ENCODE measurements around the gene LRIG2. TPM values are rescaled to one million over a fixed set of nuclear protein-coding genes. Genes with fewer than 3 reads are reported as not detected.

LRIG2 gene
- total and polyA plus RNA-seq, 9 of the 15 experiments (the other 6 are each of a cell fraction or from before 2014, with no cell fraction given) = 1.8 to 28.1 (median 11.5) TPM

DNA sequence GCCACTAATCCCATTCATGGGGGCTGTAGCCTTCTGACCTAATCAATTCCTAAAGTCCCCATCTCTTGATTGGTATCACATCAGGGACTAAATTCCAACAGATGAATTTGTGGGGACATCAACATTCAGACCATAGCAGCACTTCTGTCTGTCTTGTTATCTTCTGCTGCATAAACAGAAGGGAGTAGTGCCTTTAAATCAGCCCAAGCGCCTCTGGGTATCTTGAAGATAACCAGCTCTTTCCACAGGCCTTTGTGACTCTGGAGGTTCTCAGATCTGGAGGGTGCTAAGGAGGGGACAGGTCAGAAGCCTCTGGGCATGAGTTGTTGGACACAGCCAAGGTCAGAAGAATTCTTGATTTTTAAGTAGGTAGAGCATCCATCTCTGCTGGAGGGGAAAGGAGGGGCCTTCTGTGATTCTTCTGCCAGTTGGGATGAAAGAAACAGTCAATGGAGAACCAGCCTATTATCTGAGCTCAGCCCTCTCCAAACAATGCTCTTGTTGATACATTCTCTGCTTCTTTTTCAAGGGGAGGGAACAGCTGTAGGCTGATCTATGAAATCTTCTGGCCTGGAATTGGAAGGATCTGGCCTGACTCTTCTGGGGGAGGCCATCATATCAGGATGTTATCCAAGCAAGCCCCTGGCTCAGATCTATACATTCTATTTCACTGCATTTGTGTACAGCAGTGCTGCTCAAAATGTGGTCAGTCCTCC lies 31.3 kb upstream of the LRIG2 start (continued):
- TF ChIP-seq, protein P1, sequence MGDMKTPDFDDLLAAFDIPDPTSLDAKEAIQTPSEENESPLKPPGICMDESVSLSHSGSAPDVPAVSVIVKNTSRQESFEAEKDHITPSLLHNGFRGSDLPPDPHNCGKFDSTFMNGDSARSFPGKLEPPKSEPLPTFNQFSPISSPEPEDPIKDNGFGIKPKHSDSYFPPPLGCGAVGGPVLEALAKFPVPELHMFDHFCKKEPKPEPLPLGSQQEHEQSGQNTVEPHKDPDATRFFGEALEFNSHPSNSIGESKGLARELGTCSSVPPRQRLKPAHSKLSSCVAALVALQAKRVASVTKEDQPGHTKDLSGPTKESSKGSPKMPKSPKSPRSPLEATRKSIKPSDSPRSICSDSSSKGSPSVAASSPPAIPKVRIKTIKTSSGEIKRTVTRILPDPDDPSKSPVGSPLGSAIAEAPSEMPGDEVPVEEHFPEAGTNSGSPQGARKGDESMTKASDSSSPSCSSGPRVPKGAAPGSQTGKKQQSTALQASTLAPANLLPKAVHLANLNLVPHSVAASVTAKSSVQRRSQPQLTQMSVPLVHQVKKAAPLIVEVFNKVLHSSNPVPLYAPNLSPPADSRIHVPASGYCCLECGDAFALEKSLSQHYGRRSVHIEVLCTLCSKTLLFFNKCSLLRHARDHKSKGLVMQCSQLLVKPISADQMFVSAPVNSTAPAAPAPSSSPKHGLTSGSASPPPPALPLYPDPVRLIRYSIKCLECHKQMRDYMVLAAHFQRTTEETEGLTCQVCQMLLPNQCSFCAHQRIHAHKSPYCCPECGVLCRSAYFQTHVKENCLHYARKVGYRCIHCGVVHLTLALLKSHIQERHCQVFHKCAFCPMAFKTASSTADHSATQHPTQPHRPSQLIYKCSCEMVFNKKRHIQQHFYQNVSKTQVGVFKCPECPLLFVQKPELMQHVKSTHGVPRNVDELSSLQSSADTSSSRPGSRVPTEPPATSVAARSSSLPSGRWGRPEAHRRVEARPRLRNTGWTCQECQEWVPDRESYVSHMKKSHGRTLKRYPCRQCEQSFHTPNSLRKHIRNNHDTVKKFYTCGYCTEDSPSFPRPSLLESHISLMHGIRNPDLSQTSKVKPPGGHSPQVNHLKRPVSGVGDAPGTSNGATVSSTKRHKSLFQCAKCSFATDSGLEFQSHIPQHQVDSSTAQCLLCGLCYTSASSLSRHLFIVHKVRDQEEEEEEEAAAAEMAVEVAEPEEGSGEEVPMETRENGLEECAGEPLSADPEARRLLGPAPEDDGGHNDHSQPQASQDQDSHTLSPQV (IDR thresholded peaks at IDR 0.05) = no peak
- no peak for TF ChIP-seq SLC30A9 (CRISPR knock-in tag; IDR thresholded peaks at IDR 0.05)
- TF ChIP-seq POLR2B (IDR thresholded peaks at IDR 0.05; ENCODE audit: low read depth, partially characterized antibody) = no peak
- TF ChIP-seq CCNT2 (IDR thresholded peaks at IDR 0.05; ENCODE audit: borderline replicate concordance, extremely low read depth, insufficient read length, low read depth, low read length) = peak; percentile 67
- peak; percentile 77; the same call in 1 of the 2 replicates for TF ChIP-seq FOXM1 (IDR thresholded peaks at IDR 0.05; ENCODE audit: low read depth)
- no peak for TF ChIP-seq FOXM1 (CRISPR knock-in tag; IDR thresholded peaks at IDR 0.05; ENCODE audit: low read depth)
- TF ChIP-seq EWSR1 (IDR thresholded peaks at IDR 0.05; ENCODE audit: borderline replicate concordance, low read depth, partially characterized antibody) = no peak
- no peak for TF ChIP-seq RUNX1 (IDR thresholded peaks at IDR 0.05; ENCODE audit: low read depth)
- no peak for TF ChIP-seq HIVEP1 (CRISPR knock-in tag; IDR thresholded peaks at IDR 0.05)
- peak; percentile 79 for TF ChIP-seq SMARCA4 (IDR thresholded peaks at IDR 0.05)
- TF ChIP-seq ZNF551 (CRISPR knock-in tag; IDR thresholded peaks at IDR 0.05) = no peak
- TF ChIP-seq ZSCAN29 (IDR thresholded peaks at IDR 0.05) = no peak
- TF ChIP-seq SOX6 (IDR thresholded peaks at IDR 0.05) = peak; percentile 62; the same call in 1 of the 2 replicates
- TF ChIP-seq GTF2F1 (IDR thresholded peaks at IDR 0.05; ENCODE audit: low read depth, low read length) = no peak
- TF ChIP-seq, protein P2, sequence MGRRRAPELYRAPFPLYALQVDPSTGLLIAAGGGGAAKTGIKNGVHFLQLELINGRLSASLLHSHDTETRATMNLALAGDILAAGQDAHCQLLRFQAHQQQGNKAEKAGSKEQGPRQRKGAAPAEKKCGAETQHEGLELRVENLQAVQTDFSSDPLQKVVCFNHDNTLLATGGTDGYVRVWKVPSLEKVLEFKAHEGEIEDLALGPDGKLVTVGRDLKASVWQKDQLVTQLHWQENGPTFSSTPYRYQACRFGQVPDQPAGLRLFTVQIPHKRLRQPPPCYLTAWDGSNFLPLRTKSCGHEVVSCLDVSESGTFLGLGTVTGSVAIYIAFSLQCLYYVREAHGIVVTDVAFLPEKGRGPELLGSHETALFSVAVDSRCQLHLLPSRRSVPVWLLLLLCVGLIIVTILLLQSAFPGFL (CRISPR knock-in tag; IDR thresholded peaks at IDR 0.05) = no peak
- TF ChIP-seq NFE2 (IDR thresholded peaks at IDR 0.05; ENCODE audit: low read depth) = no peak
- TF ChIP-seq HLTF (IDR thresholded peaks at IDR 0.05) = no peak
- no peak for TF ChIP-seq CBX8 (IDR thresholded peaks at IDR 0.05; ENCODE audit: borderline replicate concordance, extremely low read depth, low read depth, low read length, poor library complexity, severe bottlenecking)
- TF ChIP-seq, protein P3, sequence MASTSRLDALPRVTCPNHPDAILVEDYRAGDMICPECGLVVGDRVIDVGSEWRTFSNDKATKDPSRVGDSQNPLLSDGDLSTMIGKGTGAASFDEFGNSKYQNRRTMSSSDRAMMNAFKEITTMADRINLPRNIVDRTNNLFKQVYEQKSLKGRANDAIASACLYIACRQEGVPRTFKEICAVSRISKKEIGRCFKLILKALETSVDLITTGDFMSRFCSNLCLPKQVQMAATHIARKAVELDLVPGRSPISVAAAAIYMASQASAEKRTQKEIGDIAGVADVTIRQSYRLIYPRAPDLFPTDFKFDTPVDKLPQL (IDR thresholded peaks at IDR 0.05; ENCODE audit: extremely low read depth, insufficient read length) = no peak
- TF ChIP-seq ZFPM2 (CRISPR knock-in tag; IDR thresholded peaks at IDR 0.05) = no peak
